ENCODE data around the gene CDH2.

GRCh38 chr18:28095041-28095440, 81.9 kb downstream of the CDH2 start:
- TF ChIP-seq EZH2 (IDR thresholded peaks at IDR 0.05; ENCODE audit: borderline replicate concordance, low read depth, low read length, poor library complexity, severe bottlenecking) (no peak), CTCF (conservative IDR thresholded peaks at IDR 0.05; ENCODE audit: low read depth, low read length) (no peak)

Measured in A673 (cell line).